ENCODE results near the gene PRSS38.

PRSS38 gene

GRCh38 chr1:227880342-227880924 lies 65.0 kb downstream of the PRSS38 start:
- H3K4me1 Mint-ChIP-seq, result peaks cover 20% of the 10 kb centered on the region
- H3K36me3 Mint-ChIP-seq, result peaks cover 1% of the 10 kb centered on the region
- no peak overlapping the region for H3K27ac Mint-ChIP-seq
- H3K9me3 Mint-ChIP-seq, result no peaks in the 10 kb centered on the region
- no peak overlapping the region for H3K4me3 Mint-ChIP-seq
- no peaks in the 10 kb centered on the region for H3K27me3 Mint-ChIP-seq

- Mint-ChIP-seq H3K27me3 (no peaks in the 10 kb centered on the region), H3K27ac (no peak overlapping the region), H3K36me3 (no peaks in the 10 kb centered on the region), H3K4me3 (no peak overlapping the region), H3K4me1 (peaks cover 29% of the 10 kb centered on the region), H3K9me3 (no peaks in the 10 kb centered on the region)
Measured at GRCh38 chr1:227883073-227883520, 67.6 kb downstream of the PRSS38 start.

GRCh38 chr1:227883641-227884301 lies 68.3 kb downstream of the PRSS38 start:
- no peak overlapping the region for H3K27ac Mint-ChIP-seq
- H3K4me3 Mint-ChIP-seq, result no peak overlapping the region
- no peaks in the 10 kb centered on the region for H3K27me3 Mint-ChIP-seq
- H3K9me3 Mint-ChIP-seq, result no peaks in the 10 kb centered on the region
- H3K36me3 Mint-ChIP-seq, result no peaks in the 10 kb centered on the region
- peaks cover 29% of the 10 kb centered on the region for H3K4me1 Mint-ChIP-seq

- peaks cover 24% of the 10 kb centered on the region for H3K4me1 Mint-ChIP-seq
- no peaks in the 10 kb centered on the region for H3K9me3 Mint-ChIP-seq
- no peaks in the 10 kb centered on the region for H3K36me3 Mint-ChIP-seq
- H3K4me3 Mint-ChIP-seq, result no peak overlapping the region
- no peaks in the 10 kb centered on the region for H3K27me3 Mint-ChIP-seq
- H3K27ac Mint-ChIP-seq, result no peak overlapping the region
Measured at GRCh38 chr1:227884370-227885134, 69.1 kb downstream of the PRSS38 start.

GRCh38 chr1:227885135-227885647 lies 69.7 kb downstream of the PRSS38 start:
- H3K4me1 Mint-ChIP-seq, result peaks cover 19% of the 10 kb centered on the region
- no peaks in the 10 kb centered on the region for H3K36me3 Mint-ChIP-seq
- no peaks in the 10 kb centered on the region for H3K27me3 Mint-ChIP-seq
- H3K9me3 Mint-ChIP-seq, result no peaks in the 10 kb centered on the region
- H3K4me3 Mint-ChIP-seq, result peak overlapping the region; percentile 51
- H3K27ac Mint-ChIP-seq, result peak overlapping the region; percentile 80

- no peaks in the 10 kb centered on the region for H3K27me3 Mint-ChIP-seq
- no peaks in the 10 kb centered on the region for H3K9me3 Mint-ChIP-seq
- H3K4me1 Mint-ChIP-seq, result peaks cover 19% of the 10 kb centered on the region
- peak overlapping the region; percentile 51 for H3K4me3 Mint-ChIP-seq
- H3K36me3 Mint-ChIP-seq, result no peaks in the 10 kb centered on the region
- peak overlapping the region; percentile 80 for H3K27ac Mint-ChIP-seq
Measured at GRCh38 chr1:227885648-227886502, 70.4 kb downstream of the PRSS38 start.

GRCh38 chr1:227886503-227886961 lies 71.1 kb downstream of the PRSS38 start:
- Mint-ChIP-seq H3K9me3 (no peaks in the 10 kb centered on the region), H3K36me3 (no peaks in the 10 kb centered on the region), H3K27me3 (no peaks in the 10 kb centered on the region), H3K27ac (no peak overlapping the region), H3K4me1 (peaks cover 19% of the 10 kb centered on the region), H3K4me3 (peak overlapping the region; percentile 47)

GRCh38 chr1:227886993-227887696 lies 71.7 kb downstream of the PRSS38 start:
- H3K4me3 Mint-ChIP-seq, result no peak overlapping the region
- H3K27me3 Mint-ChIP-seq, result no peaks in the 10 kb centered on the region
- H3K4me1 Mint-ChIP-seq, result peaks cover 19% of the 10 kb centered on the region

GRCh38 chr1:227887697-227888403 lies 72.4 kb downstream of the PRSS38 start:
- H3K27ac Mint-ChIP-seq, result peak overlapping the region; percentile 49
- peak overlapping the region; percentile 66 for H3K4me3 Mint-ChIP-seq
- no peaks in the 10 kb centered on the region for H3K36me3 Mint-ChIP-seq
- no peaks in the 10 kb centered on the region for H3K9me3 Mint-ChIP-seq
- H3K4me1 Mint-ChIP-seq, result peaks cover 15% of the 10 kb centered on the region
- no peaks in the 10 kb centered on the region for H3K27me3 Mint-ChIP-seq

More at GRCh38 chr1:227886993-227887696, 71.7 kb downstream of the PRSS38 start:
- Mint-ChIP-seq H3K27ac (no peak overlapping the region), H3K36me3 (no peaks in the 10 kb centered on the region), H3K9me3 (no peaks in the 10 kb centered on the region)

GRCh38 chr1:227888404-227889046 lies 73.0 kb downstream of the PRSS38 start:
- H3K4me3 Mint-ChIP-seq, result no peak overlapping the region
- no peaks in the 10 kb centered on the region for H3K36me3 Mint-ChIP-seq
- no peaks in the 10 kb centered on the region for H3K9me3 Mint-ChIP-seq
- H3K27ac Mint-ChIP-seq, result no peak overlapping the region
- peaks cover 15% of the 10 kb centered on the region for H3K4me1 Mint-ChIP-seq
- H3K27me3 Mint-ChIP-seq, result no peaks in the 10 kb centered on the region

- no peaks in the 10 kb centered on the region for H3K9me3 Mint-ChIP-seq
- no peak overlapping the region for H3K27ac Mint-ChIP-seq
- H3K36me3 Mint-ChIP-seq, result no peaks in the 10 kb centered on the region
- no peaks in the 10 kb centered on the region for H3K27me3 Mint-ChIP-seq
- H3K4me1 Mint-ChIP-seq, result peaks cover 15% of the 10 kb centered on the region
- no peak overlapping the region for H3K4me3 Mint-ChIP-seq
Measured at GRCh38 chr1:227889047-227889862, 73.8 kb downstream of the PRSS38 start.

GRCh38 chr1:227889863-227890405 lies 74.5 kb downstream of the PRSS38 start:
- Mint-ChIP-seq H3K4me3 (no peak overlapping the region), H3K27me3 (no peaks in the 10 kb centered on the region), H3K36me3 (no peaks in the 10 kb centered on the region), H3K9me3 (no peaks in the 10 kb centered on the region), H3K4me1 (peaks cover 11% of the 10 kb centered on the region), H3K27ac (no peak overlapping the region)

Data from activated naive CD4-positive, alpha-beta T cell treated with anti-CD3 and anti-CD28 coated beads, Interleukin-2, amount 50 U/mL, for 24 hours (primary cell).